HEK293T (cell line): ENCODE data around the gene CALCOCO2.

Experiments used
- CTCF ChIA-PET: fragments of 350-600 bp; formaldehyde crosslinking; extraction: SDS; loops from one replicate; lab custom pipeline; 2021; ENCODE audit warnings: antibody characterized with exemption, inconsistent platforms; lab: Yijun Ruan, JAX
- POLR2A ChIA-PET: fragments of 350-600 bp; formaldehyde crosslinking; extraction: SDS; loops from one replicate; lab custom pipeline; 2020; ENCODE audit warnings: antibody characterized with exemption, inconsistent platforms; lab: Yijun Ruan, JAX
- DNase-seq: peaks from one replicate; pipeline ENCODE4 v3.0.0; 2012; ENCODE audit warnings: mixed read lengths; ENCODE audit errors: extremely low spot score
- ARNT ChIP-seq: fragments of 450-650 bp; IDR thresholded peaks from 2 replicates; pipeline ENCODE4 v1.6.1; 2017; ENCODE audit warnings: mild to moderate bottlenecking
- BHLHE40 ChIP-seq: fragments of 450-650 bp; IDR thresholded peaks from 2 replicates; pipeline ENCODE4 v1.6.1; 2016; ENCODE audit warnings: mild to moderate bottlenecking, moderate library complexity, borderline replicate concordance
- CTBP1 ChIP-seq: fragments of 450-650 bp; IDR thresholded peaks from 2 replicates; pipeline ENCODE4 v1.6.1; 2016; ENCODE audit warnings: borderline replicate concordance
- ELF4 ChIP-seq: fragments of 450-650 bp; IDR thresholded peaks from 2 replicates; pipeline ENCODE4 v1.6.1; 2017; ENCODE audit warnings: antibody characterized with exemption
- FOXA1 ChIP-seq: fragments of 450-650 bp; IDR thresholded peaks from 2 replicates; pipeline ENCODE4 v1.6.1; 2016; ENCODE audit warnings: mild to moderate bottlenecking
- FOXK2 ChIP-seq: fragments of 450-650 bp; IDR thresholded peaks from 2 replicates; pipeline ENCODE4 v1.6.1; 2016; ENCODE audit warnings: mild to moderate bottlenecking
- FOXM1 ChIP-seq: fragments of 450-650 bp; IDR thresholded peaks from 2 replicates; pipeline ENCODE4 v1.6.1; 2017; ENCODE audit warnings: mild to moderate bottlenecking, borderline replicate concordance
- HDGF ChIP-seq: fragments of 450-650 bp; IDR thresholded peaks from 2 replicates; pipeline ENCODE4 v1.6.1; 2017; ENCODE audit warnings: antibody characterized with exemption, borderline replicate concordance
- L3MBTL2 ChIP-seq: fragments of 450-650 bp; conservative IDR thresholded peaks from 2 replicates; pipeline ENCODE4 v1.6.1; 2016; ENCODE audit warnings: mild to moderate bottlenecking
- LEF1 ChIP-seq: fragments of 450-650 bp; IDR thresholded peaks from 2 replicates; pipeline ENCODE4 v1.6.1; 2017; ENCODE audit warnings: mild to moderate bottlenecking, borderline replicate concordance
- NFRKB ChIP-seq: fragments of 450-650 bp; IDR thresholded peaks from 2 replicates; pipeline ENCODE4 v1.6.1; 2016; ENCODE audit warnings: mild to moderate bottlenecking, moderate library complexity
- SP1 ChIP-seq: fragments of 450-650 bp; IDR thresholded peaks from 2 replicates; pipeline ENCODE4 v1.6.1; 2017
- SUZ12 ChIP-seq: fragments of 450-650 bp; IDR thresholded peaks from 2 replicates; pipeline ENCODE4 v1.6.1; 2016; ENCODE audit warnings: mild to moderate bottlenecking
- TARDBP ChIP-seq: fragments of 450-650 bp; IDR thresholded peaks from 2 replicates; pipeline ENCODE4 v1.6.1; 2016
- ZNF384 ChIP-seq: fragments of 450-650 bp; IDR thresholded peaks from 2 replicates; pipeline ENCODE4 v1.6.1; 2016
- TF ChIP-seq, protein P1 (sequence below): fragments of 450-650 bp; IDR thresholded peaks from 2 replicates; pipeline ENCODE4 v1.6.1; 2016

The CALCOCO2 gene

DNA sequence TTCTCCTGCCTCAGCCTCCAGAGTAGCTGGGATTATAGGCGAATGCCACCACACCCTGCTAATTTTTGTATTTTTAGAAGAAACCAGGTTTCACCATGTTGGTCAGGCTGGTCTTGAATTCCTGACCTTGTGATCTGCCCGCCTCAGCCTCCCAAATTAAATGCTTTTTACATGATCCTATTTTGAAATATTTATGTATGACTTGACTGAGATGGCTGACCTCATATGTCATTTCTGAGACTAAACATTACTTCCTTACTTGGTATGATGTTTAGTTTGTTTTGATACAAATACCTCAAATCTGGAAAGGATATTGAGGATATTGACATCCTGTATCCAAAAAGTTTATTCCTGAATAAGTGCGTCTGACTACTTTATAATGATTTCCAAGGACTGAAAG is 11.9 kb downstream of the CALCOCO2 start:
- ChIA-PET CTCF (no interaction called here), POLR2A (no interaction called here)
- TF ChIP-seq TARDBP (no peak), ELF4 (no peak), ZNF384 (no peak), SUZ12 (no peak), SP1 (no peak), HDGF (no peak), LEF1 (no peak), L3MBTL2 (no peak), NFRKB (no peak), ARNT (no peak), BHLHE40 (no peak), FOXM1 (no peak), FOXA1 (no peak), CTBP1 (no peak), FOXK2 (no peak)
- TF ChIP-seq, protein P1, sequence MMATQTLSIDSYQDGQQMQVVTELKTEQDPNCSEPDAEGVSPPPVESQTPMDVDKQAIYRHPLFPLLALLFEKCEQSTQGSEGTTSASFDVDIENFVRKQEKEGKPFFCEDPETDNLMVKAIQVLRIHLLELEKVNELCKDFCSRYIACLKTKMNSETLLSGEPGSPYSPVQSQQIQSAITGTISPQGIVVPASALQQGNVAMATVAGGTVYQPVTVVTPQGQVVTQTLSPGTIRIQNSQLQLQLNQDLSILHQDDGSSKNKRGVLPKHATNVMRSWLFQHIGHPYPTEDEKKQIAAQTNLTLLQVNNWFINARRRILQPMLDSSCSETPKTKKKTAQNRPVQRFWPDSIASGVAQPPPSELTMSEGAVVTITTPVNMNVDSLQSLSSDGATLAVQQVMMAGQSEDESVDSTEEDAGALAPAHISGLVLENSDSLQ: no peak
- DNase-seq: no peak

DNA sequence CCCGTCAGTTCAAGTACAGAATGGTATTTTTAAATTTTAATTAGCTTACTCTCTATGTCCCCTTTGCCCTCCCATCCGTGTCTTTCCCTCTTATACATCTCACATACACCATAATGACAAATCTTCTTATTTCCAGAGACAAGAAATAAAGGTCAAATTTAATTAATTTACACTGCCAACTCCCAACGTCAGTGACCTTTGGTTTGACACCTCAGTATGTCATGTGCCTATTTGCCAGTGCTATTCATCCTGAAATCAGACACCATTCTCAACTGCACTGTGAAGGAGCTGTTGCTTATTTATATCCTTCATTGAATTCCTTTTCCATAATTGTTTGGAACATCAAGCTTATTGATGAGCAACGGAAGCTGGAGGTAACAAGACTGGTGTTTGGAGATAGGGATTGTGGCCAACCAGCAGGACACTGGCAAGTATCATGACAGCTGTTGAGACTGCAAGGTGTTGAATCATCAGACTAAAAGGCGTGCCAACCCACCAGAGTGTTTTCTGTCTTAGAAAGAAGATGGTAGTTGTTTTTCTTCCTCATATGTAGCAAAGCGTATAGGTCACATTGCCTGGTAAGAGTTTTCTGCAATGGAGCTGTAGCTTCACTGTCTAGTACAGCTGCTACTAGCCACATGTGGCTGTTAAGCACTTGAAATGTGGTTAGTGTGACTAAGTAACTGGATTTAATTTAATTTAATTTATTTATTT is 12.5 kb downstream of the CALCOCO2 start:
- TF ChIP-seq FOXM1 (no peak), BHLHE40 (no peak), ELF4 (no peak), SUZ12 (no peak)
- POLR2A ChIA-PET: no interaction called here
- DNase-seq: no peak
- CTCF ChIA-PET: no interaction called here

DNA sequence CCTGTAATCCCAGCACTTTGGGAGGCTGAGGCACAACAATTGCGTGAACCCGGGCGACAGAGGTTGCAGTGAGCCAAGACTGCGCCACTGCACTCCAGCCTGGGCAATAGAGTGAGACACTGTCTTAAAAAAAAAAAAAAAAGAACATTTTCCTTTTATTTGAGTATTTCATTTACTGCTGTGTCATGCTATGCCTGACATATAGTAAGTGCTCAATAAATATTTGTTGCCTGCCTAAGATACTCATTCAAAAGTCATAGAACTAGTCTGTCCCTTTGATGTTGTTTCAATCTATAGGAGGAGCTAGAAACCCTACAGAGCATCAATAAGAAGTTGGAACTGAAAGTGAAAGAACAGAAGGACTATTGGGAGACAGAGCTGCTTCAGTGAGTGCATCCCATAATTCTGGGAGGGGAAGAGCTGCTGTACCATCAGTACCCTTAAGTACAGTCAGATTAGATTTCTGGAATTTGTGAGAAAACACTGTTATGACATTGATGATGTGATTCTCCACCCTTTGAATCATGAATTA is 20.0 kb downstream of the CALCOCO2 start:
- TF ChIP-seq ELF4 (no peak), SUZ12 (no peak), NFRKB (no peak), ZNF384 (no peak), HDGF (no peak), FOXM1 (no peak), BHLHE40 (no peak), LEF1 (no peak)
- TF ChIP-seq, protein P1: no peak
- POLR2A ChIA-PET: no interaction called here
- DNase-seq: no peak
- CTCF ChIA-PET: interaction anchor here (1.0 kb wide), 1 partner anchor 14 kb away, joined by 3 read pairs; no protein-coding TSS in a partner anchor

DNA sequence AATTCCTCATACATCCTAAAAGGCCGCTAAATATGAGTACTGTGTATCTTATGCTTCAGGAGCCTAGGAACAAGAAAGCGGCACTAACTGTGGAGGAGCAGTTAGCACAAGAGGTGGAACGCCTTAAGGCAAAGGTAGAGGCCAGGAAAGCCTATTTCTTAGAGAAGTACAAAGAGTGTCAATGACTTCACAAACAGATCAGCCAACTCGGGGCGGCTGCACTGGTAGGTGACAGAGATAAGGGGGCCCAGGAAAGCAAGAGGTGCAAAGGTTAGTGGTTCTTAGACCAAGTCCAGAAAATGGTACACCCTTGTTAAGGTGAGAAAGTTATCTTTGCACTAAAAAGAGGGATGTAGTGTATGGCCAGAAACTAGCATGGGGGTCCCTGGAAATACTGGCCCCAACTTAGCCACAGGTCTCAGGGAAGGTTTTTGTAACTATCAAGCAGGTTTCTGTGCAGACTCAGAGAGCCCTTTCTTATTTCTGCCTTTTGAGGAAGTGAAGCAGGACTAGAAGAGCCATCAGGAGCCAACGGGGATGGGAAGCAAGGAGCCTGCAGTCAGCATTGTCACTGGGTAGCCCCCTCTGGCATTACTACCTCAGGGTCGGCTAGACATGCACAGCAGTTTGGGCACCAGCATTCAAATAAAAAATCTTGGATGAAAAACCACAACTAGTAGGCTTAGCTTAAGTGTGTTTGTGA is 24.1 kb downstream of the CALCOCO2 start:
- POLR2A ChIA-PET: no interaction called here
- TF ChIP-seq FOXK2: no peak
- TF ChIP-seq NFRKB: no peak
- no peak for TF ChIP-seq FOXM1
- no peak for TF ChIP-seq TARDBP
- no peak for TF ChIP-seq HDGF
- no peak for TF ChIP-seq L3MBTL2
- no peak for TF ChIP-seq CTBP1
- TF ChIP-seq ZNF384: no peak
- TF ChIP-seq ARNT: no peak
- TF ChIP-seq ELF4: no peak
- DNase-seq: no peak
- CTCF ChIA-PET: no interaction called here

DNA sequence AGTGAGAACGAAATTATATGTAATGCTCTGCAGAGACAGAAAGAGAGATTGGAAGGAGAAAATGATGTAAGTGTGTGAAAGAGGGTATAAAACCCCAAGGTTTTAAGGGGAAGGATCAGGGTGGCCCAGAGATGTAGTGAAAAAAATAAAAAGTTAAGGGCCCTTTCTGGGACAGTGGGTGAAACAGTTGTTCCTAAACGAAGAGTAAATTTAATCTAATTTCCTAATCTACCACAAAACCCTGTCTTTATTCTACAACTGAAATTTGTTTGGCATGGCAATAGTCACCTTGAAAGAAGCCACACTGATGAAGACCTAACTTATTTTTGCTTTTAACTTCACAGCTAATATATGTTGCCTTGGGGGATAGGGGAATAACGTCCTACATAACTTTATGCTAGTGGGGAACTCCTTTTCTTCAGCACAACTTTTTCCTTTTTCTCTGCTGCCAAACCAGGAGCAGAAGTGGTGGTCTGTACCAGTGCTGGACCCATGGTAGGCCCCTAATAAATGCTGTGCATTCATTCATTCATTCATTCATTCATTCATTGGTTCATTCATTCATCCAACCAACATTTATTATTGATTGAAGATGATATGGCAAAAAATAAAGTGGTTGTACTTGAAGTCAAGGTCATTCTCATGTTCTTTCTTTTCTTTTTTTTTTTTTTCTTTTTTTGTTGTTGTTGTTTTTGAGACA is 25.4 kb downstream of the CALCOCO2 start:
- ChIA-PET POLR2A (no interaction called here), CTCF (no interaction called here)
- TF ChIP-seq ARNT: no peak
- TF ChIP-seq SUZ12: no peak
- TF ChIP-seq ZNF384: no peak
- no peak for TF ChIP-seq LEF1
- TF ChIP-seq, protein P1: no peak
- TF ChIP-seq SP1: no peak
- no peak for TF ChIP-seq L3MBTL2
- TF ChIP-seq FOXM1: no peak
- no peak for TF ChIP-seq ELF4
- TF ChIP-seq HDGF: no peak
- TF ChIP-seq BHLHE40: no peak
- TF ChIP-seq FOXA1: no peak
- no peak for TF ChIP-seq CTBP1
- no peak for TF ChIP-seq TARDBP
- DNase-seq: no peak
